DOHH2 (cell line): ENCODE measurements around the gene BRINP3.

ENCODE experiments used
- H3F3A ChIP-seq: fragments of 200-600 bp; sonication (generic), shearing (Covaris generic); 2 replicates; pipeline ENCODE4 v1.6.0; 2016; ENCODE audit warnings: antibody characterized with exemption, mild to moderate bottlenecking; ENCODE audit not compliant: control insufficient read depth, insufficient read depth
- H3K27ac ChIP-seq: fragments of 200-600 bp; sonication (generic); 2 replicates; pipeline ENCODE4 v1.5.1; 2014; ENCODE audit warnings: low read depth, mild to moderate bottlenecking, low read length, moderate library complexity
- H3K27me3 ChIP-seq: fragments of 200-600 bp; sonication (generic); 2 replicates; pipeline ENCODE4 v1.6.1; 2014; ENCODE audit warnings: mild to moderate bottlenecking, low read length, mixed read lengths; ENCODE audit not compliant: control insufficient read depth
- H3K36me3 ChIP-seq: fragments of 200-600 bp; sonication (generic); 2 replicates; pipeline ENCODE4 v1.6.1; 2014; ENCODE audit warnings: mild to moderate bottlenecking, low read length, moderate library complexity, mixed read lengths; ENCODE audit not compliant: control insufficient read depth
- H3K4me1 ChIP-seq: fragments of 200-600 bp; sonication (generic); 2 replicates; pipeline ENCODE4 v1.6.1; 2014; ENCODE audit warnings: mild to moderate bottlenecking, low read length, mixed read lengths; ENCODE audit not compliant: control insufficient read depth
- H3K4me2 ChIP-seq: fragments of 200-600 bp; sonication (generic); 2 replicates; pipeline ENCODE4 v1.6.0; 2014; ENCODE audit warnings: mild to moderate bottlenecking, low read length, moderate library complexity
- H3K4me3 ChIP-seq: fragments of 200-600 bp; sonication (generic); 2 replicates; pipeline ENCODE4 v1.5.1; 2014; ENCODE audit warnings: mild to moderate bottlenecking, low read length, mixed read lengths
- H3K79me2 ChIP-seq: fragments of 200-600 bp; sonication (generic); 2 replicates; pipeline ENCODE4 v1.6.1; 2014; ENCODE audit warnings: mild to moderate bottlenecking, low read length, mixed read lengths; ENCODE audit not compliant: control insufficient read depth
- H3K9me2 ChIP-seq: fragments of 200-600 bp; sonication (generic); replicated peaks from 2 replicates; pipeline ENCODE4 v1.6.1; 2014; ENCODE audit warnings: mild to moderate bottlenecking, low read length, mixed read lengths; ENCODE audit not compliant: control insufficient read depth
- H3K9me3 ChIP-seq: fragments of 200-600 bp; sonication (generic); 2 replicates; pipeline ENCODE4 v1.6.1; 2014; ENCODE audit warnings: antibody characterized with exemption, low read length, mixed read lengths; ENCODE audit not compliant: control insufficient read depth, insufficient read depth
- H4K20me1 ChIP-seq: fragments of 200-600 bp; sonication (generic); 2 replicates; pipeline ENCODE4 v1.6.0; 2014; ENCODE audit warnings: low read depth, mild to moderate bottlenecking, antibody characterized with exemption, low read length, moderate library complexity; ENCODE audit not compliant: control insufficient read depth, insufficient read depth
- EZH2phosphoT487 ChIP-seq: fragments of 200-600 bp; sonication (generic); IDR thresholded peaks from 2 replicates; pipeline ENCODE4 v1.6.1; 2017; ENCODE audit warnings: borderline replicate concordance, mild to moderate bottlenecking, antibody characterized with exemption, low read length, moderate library complexity, mixed read lengths
- TF ChIP-seq, protein P1 (sequence below): fragments of 200-600 bp; sonication (generic); IDR thresholded peaks from one replicate; pipeline ENCODE4 v1.5.1; 2014; ENCODE audit warnings: antibody characterized with exemption, mild to moderate bottlenecking, low read depth, low read length; ENCODE audit not compliant: poor library complexity, severe bottlenecking

The BRINP3 gene

DNA sequence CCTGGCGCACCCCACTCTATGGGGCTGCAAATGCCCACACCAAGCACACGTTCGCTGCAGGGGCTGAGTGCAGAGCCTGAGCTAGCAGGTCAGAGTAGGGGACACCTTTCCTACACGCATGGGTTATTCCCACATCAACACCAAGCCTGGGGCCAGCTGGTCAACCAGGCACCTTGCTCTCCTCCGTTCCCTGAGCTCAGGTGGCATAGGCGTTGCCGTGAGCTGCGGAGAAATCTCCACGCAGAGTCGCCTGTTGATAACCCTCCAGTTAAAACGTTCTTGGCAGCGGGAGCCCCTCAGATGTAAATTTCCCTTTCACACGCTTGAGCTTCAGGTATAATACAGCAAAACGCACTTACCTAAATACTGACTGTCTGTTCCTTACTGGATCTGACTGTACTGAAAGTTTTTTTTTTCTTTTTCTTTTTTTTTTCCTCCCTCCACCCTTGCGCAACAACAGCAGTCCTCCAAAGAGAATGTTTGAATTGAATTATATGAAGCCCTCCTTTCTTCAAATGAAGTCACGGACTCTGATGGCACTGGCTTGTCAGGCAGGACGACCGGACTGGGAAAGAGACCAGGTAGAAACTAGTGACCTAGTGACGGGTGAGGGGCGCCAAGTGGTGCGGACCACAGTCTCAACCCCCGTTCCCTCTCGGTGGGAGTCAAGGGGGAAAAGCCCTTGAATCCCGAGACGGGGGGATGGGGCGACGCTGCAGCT, 2.1 kb downstream of the BRINP3 start:
- no peak overlapping the region for H3K27ac ChIP-seq
- TF ChIP-seq, protein P1, sequence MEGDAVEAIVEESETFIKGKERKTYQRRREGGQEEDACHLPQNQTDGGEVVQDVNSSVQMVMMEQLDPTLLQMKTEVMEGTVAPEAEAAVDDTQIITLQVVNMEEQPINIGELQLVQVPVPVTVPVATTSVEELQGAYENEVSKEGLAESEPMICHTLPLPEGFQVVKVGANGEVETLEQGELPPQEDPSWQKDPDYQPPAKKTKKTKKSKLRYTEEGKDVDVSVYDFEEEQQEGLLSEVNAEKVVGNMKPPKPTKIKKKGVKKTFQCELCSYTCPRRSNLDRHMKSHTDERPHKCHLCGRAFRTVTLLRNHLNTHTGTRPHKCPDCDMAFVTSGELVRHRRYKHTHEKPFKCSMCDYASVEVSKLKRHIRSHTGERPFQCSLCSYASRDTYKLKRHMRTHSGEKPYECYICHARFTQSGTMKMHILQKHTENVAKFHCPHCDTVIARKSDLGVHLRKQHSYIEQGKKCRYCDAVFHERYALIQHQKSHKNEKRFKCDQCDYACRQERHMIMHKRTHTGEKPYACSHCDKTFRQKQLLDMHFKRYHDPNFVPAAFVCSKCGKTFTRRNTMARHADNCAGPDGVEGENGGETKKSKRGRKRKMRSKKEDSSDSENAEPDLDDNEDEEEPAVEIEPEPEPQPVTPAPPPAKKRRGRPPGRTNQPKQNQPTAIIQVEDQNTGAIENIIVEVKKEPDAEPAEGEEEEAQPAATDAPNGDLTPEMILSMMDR: no peak
- no peaks in the 10 kb centered on the region for H3K36me3 ChIP-seq
- H3K9me2 ChIP-seq: no peaks in the 10 kb centered on the region
- H3K9me3 ChIP-seq: no peaks in the 10 kb centered on the region
- H3K27me3 ChIP-seq: no peaks in the 10 kb centered on the region
- H3K4me1 ChIP-seq: no peaks in the 10 kb centered on the region
- no peak overlapping the region for H3K4me3 ChIP-seq
- H3K4me2 ChIP-seq: no peak overlapping the region
- H3F3A ChIP-seq: no peaks in the 10 kb centered on the region
- H4K20me1 ChIP-seq: no peaks in the 10 kb centered on the region
- no peaks in the 10 kb centered on the region for H3K79me2 ChIP-seq

GRCh38 chr1:190474650-190475211, 2.9 kb downstream of the BRINP3 start:
- H3K4me3 ChIP-seq: no peak overlapping the region
- no peaks in the 10 kb centered on the region for H3K9me2 ChIP-seq
- no peak overlapping the region for H3K4me2 ChIP-seq
- H3K79me2 ChIP-seq: no peaks in the 10 kb centered on the region
- no peak overlapping the region for H3K27ac ChIP-seq
- H3F3A ChIP-seq: no peaks in the 10 kb centered on the region
- no peaks in the 10 kb centered on the region for H3K27me3 ChIP-seq
- TF ChIP-seq, protein P1: no peak
- no peak for TF ChIP-seq EZH2phosphoT487
- no peaks in the 10 kb centered on the region for H3K4me1 ChIP-seq
- H3K36me3 ChIP-seq: no peaks in the 10 kb centered on the region
- no peaks in the 10 kb centered on the region for H3K9me3 ChIP-seq
- H4K20me1 ChIP-seq: no peaks in the 10 kb centered on the region

- no peaks in the 10 kb centered on the region for H3K79me2 ChIP-seq
- TF ChIP-seq, protein P1: no peak
- no peak for TF ChIP-seq EZH2phosphoT487
- no peaks in the 10 kb centered on the region for H3K36me3 ChIP-seq
- H3K27me3 ChIP-seq: no peaks in the 10 kb centered on the region
- no peaks in the 10 kb centered on the region for H3K9me3 ChIP-seq
- no peaks in the 10 kb centered on the region for H4K20me1 ChIP-seq
- no peaks in the 10 kb centered on the region for H3K4me1 ChIP-seq
- no peak overlapping the region for H3K4me3 ChIP-seq
- H3K4me2 ChIP-seq: no peak overlapping the region
- H3K9me2 ChIP-seq: no peaks in the 10 kb centered on the region
- H3K27ac ChIP-seq: no peak overlapping the region
- H3F3A ChIP-seq: no peaks in the 10 kb centered on the region
Observed at GRCh38 chr1:190474010-190474409, 3.7 kb downstream of the BRINP3 start.
